ENCODE results near the gene ANKRD40.

ANKRD40 gene

GRCh38 chr17:50645748-50646682 lies 61.7 kb downstream of the ANKRD40 start:
- DNase-seq, result no peak

Data from DMS153 (cell line).